GM04503 (cell line): ENCODE results near the gene SPDYE17.
"Not testable (repeated sequence)": the region's sequence is repeated elsewhere in the genome, so short reads cannot be mapped to it uniquely, and the experiment has no call there.

Experiments
- DNase-seq: peaks from one replicate; pipeline ENCODE4 v3.0.0-alpha.2; 2012; ENCODE audit warnings: low read depth

Gene SPDYE17

GRCh38 chr7:77032261-77032660 lies at the start of gene SPDYE17:
TSS of gene SPDYE17 (minus strand) at chr7:77032361. CDS start at chr7:77030570, 1,791 bp downstream.
- not testable (repeated sequence) for DNase-seq

GRCh38 chr7:77080236-77080635 lies 48.1 kb upstream of the SPDYE17 start:
- DNase-seq, result not testable (repeated sequence)

DNA sequence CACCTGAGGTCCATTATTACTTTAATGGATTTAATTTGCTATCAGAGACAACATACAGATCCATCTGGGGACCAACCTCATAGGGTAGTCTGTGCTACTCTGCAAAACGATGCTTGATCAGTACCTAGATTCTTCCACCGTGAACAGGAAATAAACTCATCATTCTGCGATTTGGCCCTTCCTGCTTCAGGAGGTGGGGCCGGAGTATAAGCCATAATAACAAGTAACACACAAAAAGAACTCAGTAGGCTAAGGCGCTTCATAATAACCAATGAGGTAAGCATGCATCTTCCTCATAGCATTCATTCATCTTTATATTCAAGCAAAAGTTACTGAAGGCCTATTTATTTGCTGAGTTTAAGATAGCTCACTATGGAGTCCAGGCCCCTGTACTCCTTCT lies 47.5 kb upstream of the SPDYE17 start:
- DNase-seq, result not testable (repeated sequence)

- not testable (repeated sequence) for DNase-seq
Measured at GRCh38 chr7:77079112-77079511, 47.0 kb upstream of the SPDYE17 start.

- DNase-seq, result not testable (repeated sequence)
Measured at GRCh38 chr7:77077060-77077459, 44.9 kb upstream of the SPDYE17 start.

DNA sequence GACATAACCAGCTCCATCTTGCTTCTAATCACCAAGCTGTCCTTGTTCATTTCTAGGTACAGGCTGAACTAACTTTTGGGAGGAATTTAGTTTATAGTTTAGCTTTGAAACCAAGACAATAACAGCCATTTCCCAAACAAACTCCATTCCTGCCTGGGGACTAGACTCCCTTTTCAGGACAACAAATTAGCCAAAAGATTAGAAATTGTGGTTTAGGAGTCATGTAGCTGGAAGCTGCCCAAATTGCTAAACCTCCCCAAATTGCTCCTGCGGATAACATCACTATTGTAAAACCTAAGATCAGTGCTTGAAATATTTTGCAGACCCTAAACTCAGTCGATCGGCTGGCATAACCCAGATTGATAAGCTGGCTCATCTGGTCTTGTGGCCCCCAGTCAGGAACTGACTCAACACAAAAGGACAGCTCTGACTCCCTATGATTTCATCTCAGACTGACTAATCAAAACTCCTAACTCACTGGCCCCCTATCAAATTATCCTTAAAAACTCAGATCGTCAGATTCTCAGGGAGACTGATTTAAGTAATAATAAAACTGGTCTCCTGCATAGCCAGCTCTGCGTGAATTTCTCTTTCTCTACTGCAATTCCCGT lies 42.7 kb upstream of the SPDYE17 start:
- DNase-seq, result not testable (repeated sequence)

- not testable (repeated sequence) for DNase-seq
Measured at GRCh38 chr7:77071108-77071507, 38.9 kb upstream of the SPDYE17 start.

- DNase-seq, result not testable (repeated sequence)
Measured at GRCh38 chr7:77065869-77066268, 33.7 kb upstream of the SPDYE17 start.

DNA sequence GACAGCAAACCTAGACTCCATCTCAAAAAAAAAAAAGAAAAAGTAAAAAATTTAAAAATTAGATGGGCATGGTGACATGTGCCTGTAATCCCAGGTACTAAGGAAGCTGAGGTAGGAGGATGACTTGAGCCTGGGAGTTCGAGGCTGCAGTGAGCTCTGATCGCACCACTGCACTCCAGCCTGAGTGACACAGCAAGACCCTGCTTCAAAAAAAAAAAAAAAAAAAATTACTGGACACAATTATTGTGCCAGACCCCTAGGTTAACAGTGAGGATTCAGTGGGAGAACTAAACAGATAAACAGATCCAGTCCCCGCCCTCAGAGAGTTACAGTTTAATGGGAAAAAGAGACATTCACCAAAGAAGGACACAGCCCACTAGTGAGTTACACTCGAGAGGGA lies 31.6 kb upstream of the SPDYE17 start:
- DNase-seq, result not testable (repeated sequence)

DNA sequence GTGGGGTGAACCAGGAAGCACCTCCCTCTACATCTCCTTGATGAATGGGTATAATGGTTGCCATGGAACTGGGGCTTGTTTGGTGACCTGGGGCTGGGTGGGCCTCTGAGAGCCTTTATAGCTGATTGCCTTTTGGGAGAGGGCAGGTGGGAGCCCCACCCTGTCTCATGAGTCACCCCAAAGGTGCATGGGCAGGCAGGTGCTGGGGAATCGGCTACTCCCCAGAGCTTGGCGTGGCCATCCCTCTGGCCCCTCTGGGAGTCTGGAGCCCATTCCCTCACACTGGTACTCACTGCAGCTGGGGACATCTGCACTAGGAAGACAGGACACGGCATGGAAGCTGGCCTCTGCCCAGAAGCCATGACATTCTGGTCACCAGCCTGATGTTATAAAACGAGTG lies 30.4 kb upstream of the SPDYE17 start, which contains the start of gene SPDYE18:
TSS of gene SPDYE18 (minus strand) at position 2 of the 400 bp plus-strand sequence. CDS start 2,046 bp downstream, outside the sequence.
- DNase-seq, result not testable (repeated sequence)

- not testable (repeated sequence) for DNase-seq
Measured at GRCh38 chr7:77026349-77026748, 5.8 kb downstream of the SPDYE17 start.

DNA sequence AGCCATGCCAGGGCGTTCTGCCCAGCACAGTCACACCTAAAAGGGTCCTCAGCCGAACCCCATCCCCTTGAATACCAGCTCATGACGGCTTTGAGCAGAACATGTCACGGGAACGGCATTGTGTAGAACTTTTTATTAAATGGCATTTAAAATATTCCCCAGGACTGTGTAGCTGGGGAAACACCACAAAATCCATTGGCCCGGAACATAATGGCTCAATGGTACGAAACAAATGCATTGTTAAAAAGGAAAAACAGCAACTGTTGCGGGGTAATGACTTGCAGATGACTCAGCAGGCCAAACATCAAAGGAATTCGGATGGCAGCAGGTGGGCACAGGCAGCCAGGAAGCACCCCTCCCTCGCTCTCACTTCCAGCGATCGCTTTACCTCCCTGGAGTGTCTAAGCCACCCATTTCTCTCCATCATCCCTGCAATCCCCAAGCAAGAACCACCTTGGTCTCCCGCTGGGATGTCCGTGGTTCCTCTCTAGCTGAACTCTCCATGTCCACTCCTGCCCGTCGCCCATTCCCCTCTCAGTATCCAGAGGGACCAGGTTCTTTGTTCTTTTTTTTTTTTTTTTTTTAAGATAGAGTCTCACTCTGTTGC lies 22.0 kb downstream of the SPDYE17 start:
- DNase-seq, result peak; percentile 22

DNA sequence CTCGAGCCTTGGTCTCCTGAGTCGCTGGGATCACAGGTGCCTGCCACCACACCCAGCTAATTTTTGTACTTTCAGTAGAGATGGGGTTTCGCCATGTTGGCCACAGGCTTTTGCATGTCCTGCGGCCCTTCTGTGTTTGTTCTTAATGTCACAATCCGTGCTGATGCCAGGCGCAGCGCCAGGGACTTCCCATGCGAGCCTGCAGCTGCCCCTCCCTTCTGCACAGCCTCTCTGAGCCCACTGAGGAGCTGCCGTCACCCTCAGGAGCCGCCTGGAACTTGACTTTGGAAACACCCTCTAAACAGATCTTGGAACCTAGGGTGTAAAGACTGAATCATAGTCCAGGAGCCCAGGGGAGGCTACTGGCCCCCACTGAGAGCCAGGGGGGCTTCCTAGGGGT lies 24.2 kb downstream of the SPDYE17 start:
- peak; percentile 31 for DNase-seq

DNA sequence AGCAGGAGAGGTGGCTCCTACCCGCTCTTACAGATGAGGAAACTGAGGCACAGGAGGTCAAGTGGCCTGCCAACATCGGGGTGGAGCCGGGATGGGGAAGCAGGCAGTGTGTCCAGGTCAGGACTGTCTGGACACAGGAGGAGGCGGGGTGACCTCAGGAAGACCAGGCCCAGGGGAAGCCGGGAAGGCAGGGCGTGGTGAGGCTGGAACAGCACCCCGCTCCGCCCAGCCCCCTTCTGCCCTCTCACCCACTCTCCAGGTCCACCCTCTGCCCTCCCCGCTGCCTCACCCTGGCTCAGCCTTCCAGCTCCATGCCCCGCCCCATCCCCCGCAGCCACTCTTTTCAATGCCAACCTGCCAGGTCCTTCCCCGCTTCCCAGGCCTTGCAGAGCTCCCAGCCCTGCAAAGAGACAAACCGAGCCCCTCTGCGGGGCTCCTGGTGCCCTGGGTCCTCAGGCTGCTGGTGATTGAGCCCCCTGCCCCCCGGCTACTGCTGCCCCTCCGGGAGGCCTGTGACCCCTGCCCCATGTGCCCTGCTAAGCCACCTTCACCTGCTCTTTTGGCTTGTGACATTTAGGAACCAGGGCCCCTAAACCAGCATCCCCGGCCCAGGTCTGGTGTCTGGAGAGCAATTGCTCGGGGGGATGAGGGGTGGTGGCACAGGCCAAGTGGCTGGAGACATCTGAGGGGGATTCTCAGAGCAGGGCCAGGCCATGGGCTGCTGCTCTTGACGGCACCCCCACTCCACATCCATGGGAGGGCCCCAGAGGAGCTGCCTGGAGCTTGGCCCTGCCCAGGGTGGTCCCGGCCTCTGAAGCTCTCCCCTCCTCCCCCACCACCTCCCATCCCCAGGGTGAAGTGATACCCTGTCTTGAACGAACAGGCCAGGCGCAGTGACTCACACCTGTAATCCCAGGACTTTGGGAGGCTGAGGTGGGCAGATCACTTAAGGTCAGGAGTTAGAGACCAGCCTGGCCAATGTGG lies 25.7 kb downstream of the SPDYE17 start:
- DNase-seq, result not testable (repeated sequence)

DNA sequence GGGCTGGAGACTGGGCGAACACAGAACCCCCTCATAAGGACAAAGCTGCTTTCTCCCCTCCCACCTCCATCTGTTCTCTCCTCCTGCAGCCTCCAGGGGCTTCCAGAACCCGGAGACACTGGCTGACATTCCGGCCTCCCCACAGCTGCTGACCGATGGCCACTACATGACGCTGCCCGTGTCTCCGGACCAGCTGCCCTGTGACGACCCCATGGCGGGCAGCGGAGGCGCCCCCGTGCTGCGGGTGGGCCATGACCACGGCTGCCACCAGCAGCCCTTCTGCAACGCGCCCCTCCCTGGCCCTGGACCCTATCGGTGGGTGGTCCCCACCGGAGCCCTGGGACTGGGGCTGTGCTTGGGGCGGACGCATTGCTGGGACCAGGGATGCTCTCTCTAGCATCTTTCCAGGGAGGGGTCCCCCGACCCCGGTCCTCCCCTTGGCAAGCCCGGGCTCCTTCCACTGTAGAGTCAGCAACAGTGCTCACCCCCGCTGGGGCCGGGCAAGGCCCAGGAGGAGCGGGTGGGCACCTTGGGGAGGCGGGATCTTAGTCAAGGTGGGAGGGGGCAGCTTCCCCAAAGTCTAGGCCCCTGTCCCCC lies 26.6 kb downstream of the SPDYE17 start:
- DNase-seq, result not testable (repeated sequence)

DNA sequence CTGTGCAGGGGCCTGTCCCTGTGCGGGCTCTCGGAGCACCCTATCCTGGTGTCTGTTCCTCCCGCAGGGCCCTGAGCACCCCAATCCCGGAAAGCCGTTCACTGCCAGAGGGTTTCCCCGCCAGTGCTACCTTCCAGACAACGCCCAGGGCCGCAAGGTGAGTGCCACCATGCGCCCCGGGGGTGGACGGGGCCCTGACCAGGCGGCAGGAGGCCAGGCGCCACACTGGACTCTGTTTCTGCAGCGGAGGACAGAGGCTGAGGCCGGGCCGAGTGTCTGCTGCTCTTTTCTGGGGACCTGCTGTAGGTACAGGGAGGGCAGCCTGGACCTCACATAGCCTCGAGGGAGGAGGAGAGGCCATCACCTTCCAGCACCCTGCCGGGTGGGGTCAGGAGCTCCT lies 28.0 kb downstream of the SPDYE17 start:
- not testable (repeated sequence) for DNase-seq

DNA sequence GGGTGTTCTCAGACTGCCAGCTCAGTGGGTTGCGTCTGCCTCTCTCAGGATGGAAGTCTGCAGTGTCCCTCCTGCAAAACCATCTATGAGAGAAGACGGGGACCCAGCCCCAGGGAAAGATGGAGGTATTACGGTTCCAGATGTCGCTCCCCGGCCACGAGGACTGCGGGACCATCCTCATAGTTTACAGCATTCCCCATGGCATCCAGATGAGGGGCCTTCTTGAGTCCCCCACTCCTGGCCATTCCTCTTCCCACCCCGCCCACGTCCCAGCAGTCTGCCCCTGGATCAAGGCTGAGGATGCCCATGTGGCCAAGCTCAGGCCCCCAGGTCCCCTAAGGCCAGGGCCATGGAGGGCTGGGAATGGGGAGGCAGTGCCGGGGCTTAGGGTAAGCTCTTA lies 28.9 kb downstream of the SPDYE17 start:
- DNase-seq, result not testable (repeated sequence)

DNA sequence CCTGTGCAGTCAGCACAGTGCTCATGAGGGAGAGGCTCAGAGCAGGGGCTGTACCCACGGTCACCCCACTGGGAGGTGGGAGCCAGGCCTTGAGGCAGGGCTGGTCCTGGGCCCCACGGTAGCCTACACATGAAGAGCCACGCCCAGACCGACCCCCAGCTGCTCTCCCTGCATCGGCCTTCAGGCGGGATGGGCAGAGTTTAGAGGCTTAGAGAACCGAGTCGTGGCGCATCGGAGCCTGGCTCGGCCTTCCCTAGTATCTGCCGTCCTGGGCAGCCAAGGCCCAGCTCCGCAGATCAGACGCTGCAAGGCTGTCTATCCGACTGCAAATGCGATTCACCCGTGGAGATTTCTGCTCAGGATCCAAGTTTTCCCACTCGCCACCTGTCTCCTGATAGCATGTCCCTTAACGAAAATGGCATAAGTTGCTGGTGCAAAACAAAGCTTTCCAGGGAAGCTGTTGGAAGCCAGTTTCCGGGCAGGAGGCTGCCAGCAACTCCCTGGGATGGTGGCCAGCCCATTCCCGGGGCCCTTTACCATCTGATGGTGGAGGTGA lies 29.4 kb downstream of the SPDYE17 start:
- DNase-seq, result not testable (repeated sequence)

GRCh38 chr7:77002104-77002503 lies 30.1 kb downstream of the SPDYE17 start:
- not testable (repeated sequence) for DNase-seq

- not testable (repeated sequence) for DNase-seq
Measured at GRCh38 chr7:76999474-77000107, 32.6 kb downstream of the SPDYE17 start.
